ENCODE measurements around the gene KANSL3. TPM values are rescaled to one million over a fixed set of nuclear protein-coding genes. Genes with fewer than 3 reads are reported as not detected.

The KANSL3 gene
- total RNA-seq, 2 experiments from 2014 or later = 47.2 to 52.4 TPM

DNA sequence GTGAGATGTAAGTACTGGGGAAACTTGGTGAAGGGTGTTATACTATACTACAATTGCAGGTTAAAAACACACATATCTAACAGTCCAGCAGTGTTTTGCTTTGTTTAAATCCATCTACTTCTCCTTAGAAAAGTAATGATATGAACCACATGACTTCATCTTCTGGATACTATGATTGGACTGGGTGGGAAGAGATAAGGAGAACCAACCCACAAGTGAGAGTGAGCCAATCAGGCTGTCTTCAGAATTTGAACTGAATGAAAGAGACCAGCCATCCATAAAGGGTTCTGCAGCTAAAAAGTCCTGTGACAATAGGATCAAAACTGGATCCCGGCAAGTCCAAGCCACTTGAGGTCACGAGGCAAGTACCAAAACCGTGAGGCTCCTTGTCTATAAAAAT, 46.6 kb downstream of the KANSL3 start:
- Mint-ChIP-seq H3K27ac (no peak overlapping the region), H3K9me3 (no peaks in the 10 kb centered on the region), H3K27me3 (no peaks in the 10 kb centered on the region), H3K36me3 (ENCODE audit: low read depth) (peaks cover 69% of the 10 kb centered on the region), H3K4me3 (no peak overlapping the region), H3K4me1 (peaks cover 45% of the 10 kb centered on the region)
- POLR2A ChIA-PET = no interaction called here
- DNase-seq = no peak
- CTCF ChIA-PET = interaction anchor here (1.0 kb wide), 1 partner anchor 10 kb away, joined by 3 read pairs; no protein-coding TSS in a partner anchor

DNA sequence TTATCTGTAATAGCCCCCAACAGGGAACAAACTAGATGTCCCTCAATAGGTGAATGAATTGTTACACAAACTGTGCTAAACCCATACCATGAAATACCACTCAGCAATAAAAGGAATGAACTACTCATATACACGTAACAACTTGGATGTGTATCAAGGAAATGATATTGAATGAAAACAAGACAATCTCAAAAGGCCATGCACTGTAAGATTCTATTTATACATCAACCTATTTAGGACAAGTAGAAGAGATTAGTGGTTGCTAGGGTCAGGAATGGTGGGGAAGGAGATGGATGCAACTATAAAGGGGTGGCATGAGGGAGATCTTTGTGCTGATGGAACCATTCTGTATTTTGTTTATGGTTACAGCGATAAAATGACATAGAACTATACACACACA, 47.1 kb downstream of the KANSL3 start:
- H3K4me3 Mint-ChIP-seq = no peak overlapping the region
- DNase-seq = no peak
- H3K4me1 Mint-ChIP-seq = peaks cover 45% of the 10 kb centered on the region
- no peaks in the 10 kb centered on the region for H3K27me3 Mint-ChIP-seq
- H3K9me3 Mint-ChIP-seq = no peaks in the 10 kb centered on the region
- no peak overlapping the region for H3K27ac Mint-ChIP-seq
- ChIA-PET POLR2A (no interaction called here), CTCF (interaction anchor here (1.0 kb wide), 1 partner anchor 11 kb away, joined by 3 read pairs; no protein-coding TSS in a partner anchor)
- H3K36me3 Mint-ChIP-seq (ENCODE audit: low read depth) = peaks cover 69% of the 10 kb centered on the region

DNA sequence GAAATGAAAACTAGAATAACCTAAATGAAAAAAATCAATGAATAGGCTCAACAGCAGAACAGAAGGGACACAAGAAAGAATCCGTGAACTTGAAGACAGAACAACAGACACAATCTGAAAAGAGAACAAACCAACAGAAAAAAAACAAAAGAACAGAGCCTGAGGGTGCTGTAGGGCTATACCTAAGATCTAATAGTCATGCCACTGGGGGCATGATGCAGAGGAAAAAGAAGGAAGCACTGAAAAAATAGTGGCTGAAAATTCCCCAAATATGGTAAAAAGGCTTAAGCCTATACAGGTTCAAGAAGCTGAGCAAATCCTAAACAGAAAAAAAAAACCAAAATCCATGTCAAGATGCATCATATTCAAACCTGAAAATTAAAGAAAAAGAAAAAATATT, 50.3 kb downstream of the KANSL3 start:
- no peak overlapping the region for H3K4me3 Mint-ChIP-seq
- POLR2A ChIA-PET = no interaction called here

DNA sequence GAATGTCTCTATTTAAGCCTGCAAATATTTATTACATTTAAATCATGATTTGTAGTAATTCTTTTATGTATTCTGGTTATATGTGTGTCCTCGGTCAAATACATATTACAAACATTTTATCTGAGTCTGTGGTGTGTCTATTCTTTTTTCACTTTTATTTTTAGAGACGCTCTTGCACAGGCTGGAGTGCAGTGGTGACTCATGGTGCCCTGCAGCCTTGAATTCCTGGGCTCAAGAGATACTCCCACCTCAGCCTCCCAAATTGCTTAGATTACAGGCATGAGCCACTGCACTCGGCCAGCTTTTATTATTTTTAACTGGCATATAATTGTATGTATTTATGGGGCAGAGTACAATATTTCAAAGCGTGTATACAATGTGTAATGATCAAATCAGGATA, 54.1 kb downstream of the KANSL3 start:
- ChIA-PET CTCF (no interaction called here), POLR2A (no interaction called here)
- no peaks in the 10 kb centered on the region for H3K27me3 Mint-ChIP-seq
- H3K9me3 Mint-ChIP-seq = no peaks in the 10 kb centered on the region
- no peak overlapping the region for H3K27ac Mint-ChIP-seq
- DNase-seq = no peak
- no peak overlapping the region for H3K4me3 Mint-ChIP-seq
- H3K4me1 Mint-ChIP-seq = peaks cover 6% of the 10 kb centered on the region
- peaks cover 23% of the 10 kb centered on the region for H3K36me3 Mint-ChIP-seq (ENCODE audit: low read depth)

More for the DNA sequence above, 50.3 kb downstream of the KANSL3 start:
- Mint-ChIP-seq H3K27me3 (no peaks in the 10 kb centered on the region), H3K27ac (peak overlapping the region; percentile 57), H3K36me3 (ENCODE audit: low read depth) (peaks cover 48% of the 10 kb centered on the region), H3K4me1 (peaks cover 14% of the 10 kb centered on the region), H3K9me3 (no peaks in the 10 kb centered on the region)
- no peak for DNase-seq
- CTCF ChIA-PET = no interaction called here

DNA sequence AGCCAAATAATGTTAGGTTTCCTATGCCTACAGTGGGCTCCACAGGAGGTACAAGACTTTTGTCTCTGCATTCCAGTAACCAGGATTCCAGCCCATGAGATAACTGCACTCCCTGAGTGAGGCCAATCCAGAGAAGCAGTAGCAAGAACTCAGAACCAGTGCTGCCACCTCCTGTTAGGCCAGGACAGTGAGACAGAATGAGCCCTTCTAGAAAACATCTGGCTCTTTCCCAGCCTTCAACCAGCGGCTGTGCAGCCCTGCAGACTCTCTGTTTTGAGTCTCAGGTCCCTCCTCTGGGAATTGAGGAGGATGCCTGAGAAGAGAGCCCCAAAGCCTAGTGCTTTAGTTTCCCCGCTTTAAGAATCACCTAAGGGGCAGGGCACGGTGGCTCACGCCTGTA, 57.3 kb downstream of the KANSL3 start:
- Mint-ChIP-seq H3K36me3 (ENCODE audit: low read depth) (peaks cover 7% of the 10 kb centered on the region), H3K4me3 (no peak overlapping the region), H3K27ac (no peak overlapping the region), H3K9me3 (no peaks in the 10 kb centered on the region), H3K27me3 (no peaks in the 10 kb centered on the region), H3K4me1 (no peaks in the 10 kb centered on the region)
- DNase-seq = no peak
- POLR2A ChIA-PET = no interaction called here
- CTCF ChIA-PET = interaction anchor here (0.6 to 1.2 kb wide), 2 partner anchors 57 to 173 kb away, joined by 3 read pairs; no protein-coding TSS in a partner anchor

DNA sequence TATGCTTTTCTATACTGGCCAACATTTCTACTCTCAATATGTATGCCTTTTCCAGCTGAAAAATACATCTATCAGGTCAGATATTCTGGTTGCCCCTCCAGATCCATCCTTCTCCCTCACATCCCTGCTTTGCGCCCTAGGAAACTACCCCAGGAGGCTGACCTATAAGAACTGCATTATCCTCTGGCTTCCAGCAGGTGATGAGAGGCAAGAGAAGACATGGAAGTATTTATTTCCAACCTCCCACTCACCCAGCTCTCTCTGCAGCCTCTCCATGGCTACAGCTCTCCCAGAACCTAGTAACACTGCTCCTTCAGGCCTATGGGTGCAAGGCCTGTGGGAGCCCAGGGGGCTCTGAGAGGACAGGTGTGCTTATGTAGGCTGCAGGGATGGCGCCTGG, 58.7 kb downstream of the KANSL3 start:
- no peaks in the 10 kb centered on the region for H3K27me3 Mint-ChIP-seq
- H3K4me1 Mint-ChIP-seq = no peaks in the 10 kb centered on the region
- ChIA-PET POLR2A (no interaction called here), CTCF (interaction anchor here (1.1 kb wide), 1 partner anchor 172 kb away, joined by 3 read pairs; no protein-coding TSS in a partner anchor)
- no peak for DNase-seq
- no peak overlapping the region for H3K4me3 Mint-ChIP-seq
- H3K27ac Mint-ChIP-seq = no peak overlapping the region
- no peaks in the 10 kb centered on the region for H3K36me3 Mint-ChIP-seq (ENCODE audit: low read depth)
- H3K9me3 Mint-ChIP-seq = no peaks in the 10 kb centered on the region

DNA sequence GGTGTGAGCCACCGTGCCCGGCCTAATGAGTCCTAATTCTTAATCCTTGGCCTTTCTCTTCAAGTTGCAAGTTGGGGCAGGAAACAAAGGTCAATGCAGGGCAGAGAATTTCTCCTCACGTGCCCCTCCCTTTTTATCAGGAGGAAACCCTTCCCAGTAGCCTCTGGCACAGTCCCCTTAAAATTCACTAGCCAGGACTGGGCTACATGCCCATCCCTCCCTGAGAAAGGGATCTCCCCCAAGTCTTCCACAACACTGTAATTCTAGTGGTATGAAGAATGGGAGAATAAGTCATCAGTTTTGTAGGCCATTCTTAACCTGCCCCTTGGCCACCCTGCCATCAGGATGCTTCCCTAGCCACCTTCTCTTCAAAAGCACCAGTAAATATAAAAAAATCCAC, 59.4 kb downstream of the KANSL3 start:
- POLR2A ChIA-PET = no interaction called here
- H3K9me3 Mint-ChIP-seq = no peaks in the 10 kb centered on the region

DNA sequence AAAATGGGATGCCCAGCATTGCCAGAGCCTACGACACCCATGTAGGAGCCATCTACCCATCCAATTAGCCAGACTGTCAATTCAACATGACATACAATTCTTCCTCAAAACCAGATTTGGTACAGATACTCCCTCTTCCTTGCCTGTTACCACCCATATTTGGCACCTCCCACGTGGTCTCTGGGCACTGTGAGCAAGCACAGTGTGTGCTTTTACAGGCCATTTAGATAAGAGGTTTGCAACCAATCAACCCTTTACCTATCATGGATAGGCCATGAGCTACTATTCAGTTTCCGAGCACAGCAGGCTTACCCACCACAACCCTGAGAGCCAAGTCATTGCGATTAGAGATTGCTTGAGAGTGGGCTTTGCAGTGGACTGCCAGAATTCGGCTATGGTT, 60.6 kb downstream of the KANSL3 start:
- CTCF ChIA-PET = interaction anchor here (0.9 to 1.1 kb wide), 2 partner anchors 9 to 32 kb away, joined by 3 read pairs; no protein-coding TSS in a partner anchor
- Mint-ChIP-seq H3K36me3 (ENCODE audit: low read depth) (no peaks in the 10 kb centered on the region), H3K9me3 (no peaks in the 10 kb centered on the region), H3K4me3 (no peak overlapping the region), H3K27ac (no peak overlapping the region), H3K4me1 (no peaks in the 10 kb centered on the region), H3K27me3 (no peaks in the 10 kb centered on the region)
- POLR2A ChIA-PET = no interaction called here
- DNase-seq = no peak

More for the DNA sequence above, 59.4 kb downstream of the KANSL3 start:
- no peak for DNase-seq
- H3K36me3 Mint-ChIP-seq (ENCODE audit: low read depth) = no peaks in the 10 kb centered on the region
- H3K27ac Mint-ChIP-seq = no peak overlapping the region
- no peaks in the 10 kb centered on the region for H3K27me3 Mint-ChIP-seq
- CTCF ChIA-PET = interaction anchor here (1.1 kb wide), 1 partner anchor 171 kb away, joined by 3 read pairs; no protein-coding TSS in a partner anchor
- H3K4me1 Mint-ChIP-seq = no peaks in the 10 kb centered on the region
- H3K4me3 Mint-ChIP-seq = no peak overlapping the region

DNA sequence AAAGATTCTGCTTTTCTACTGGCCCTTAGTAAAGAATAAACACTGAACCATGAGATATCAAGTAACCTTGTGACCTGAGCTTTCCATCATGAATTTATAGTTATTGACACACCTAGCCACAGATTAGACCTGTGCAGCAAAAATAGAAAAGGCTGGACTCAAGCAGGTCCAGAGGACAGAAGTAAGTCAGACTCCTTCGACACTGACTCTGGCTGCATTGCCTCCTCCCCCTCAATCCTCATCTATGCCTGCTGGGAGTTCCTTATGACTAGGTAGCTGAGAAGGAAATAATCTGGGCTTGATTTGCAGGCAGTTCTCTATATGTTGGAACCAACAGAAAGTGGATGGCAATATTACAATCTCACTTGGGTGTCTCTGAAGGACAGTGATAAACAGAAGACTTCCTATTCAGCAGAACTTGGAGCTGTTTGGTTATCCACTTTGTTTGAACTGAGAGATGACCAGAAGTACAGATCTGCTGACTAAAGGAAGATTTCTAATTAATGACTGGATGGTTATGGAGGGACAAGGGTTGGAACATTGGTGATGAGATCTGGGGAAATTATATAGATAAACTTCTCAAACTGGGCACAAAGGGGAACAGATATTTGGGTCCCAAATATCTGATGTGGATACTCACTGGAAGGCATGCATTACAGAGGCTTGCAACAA, 62.2 kb downstream of the KANSL3 start:
- Mint-ChIP-seq H3K4me3 (no peak overlapping the region), H3K4me1 (no peaks in the 10 kb centered on the region), H3K27me3 (no peaks in the 10 kb centered on the region), H3K27ac (no peak overlapping the region), H3K9me3 (no peaks in the 10 kb centered on the region), H3K36me3 (ENCODE audit: low read depth) (no peaks in the 10 kb centered on the region)
- CTCF ChIA-PET = no interaction called here
- DNase-seq = no peak
- POLR2A ChIA-PET = no interaction called here

DNA sequence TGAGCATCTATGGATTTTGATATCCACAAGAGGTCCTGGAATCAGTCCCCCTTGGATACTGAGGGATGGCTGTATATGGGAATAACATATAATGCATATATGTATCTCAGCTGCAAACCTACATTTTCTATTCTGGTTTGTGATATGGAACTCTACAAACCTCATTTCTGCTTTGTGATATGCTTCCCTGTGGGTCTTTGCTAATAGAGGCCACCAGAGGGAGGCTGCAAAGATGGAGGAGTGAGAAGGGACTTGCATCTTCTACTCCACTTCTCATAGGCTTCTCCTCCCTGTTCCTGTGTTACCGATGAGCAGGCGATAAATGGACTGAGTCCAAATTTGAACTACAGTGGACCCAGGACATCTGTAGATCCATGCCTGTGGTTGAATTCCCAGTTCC, 63.7 kb downstream of the KANSL3 start:
- Mint-ChIP-seq H3K9me3 (no peaks in the 10 kb centered on the region), H3K27me3 (no peaks in the 10 kb centered on the region), H3K4me1 (no peaks in the 10 kb centered on the region), H3K27ac (no peak overlapping the region), H3K36me3 (ENCODE audit: low read depth) (no peaks in the 10 kb centered on the region), H3K4me3 (no peak overlapping the region)
- CTCF ChIA-PET = interaction anchor here (0.7 kb wide), 1 partner anchor 12 kb away, joined by 4 read pairs; no protein-coding TSS in a partner anchor
- no peak for DNase-seq
- POLR2A ChIA-PET = no interaction called here

DNA sequence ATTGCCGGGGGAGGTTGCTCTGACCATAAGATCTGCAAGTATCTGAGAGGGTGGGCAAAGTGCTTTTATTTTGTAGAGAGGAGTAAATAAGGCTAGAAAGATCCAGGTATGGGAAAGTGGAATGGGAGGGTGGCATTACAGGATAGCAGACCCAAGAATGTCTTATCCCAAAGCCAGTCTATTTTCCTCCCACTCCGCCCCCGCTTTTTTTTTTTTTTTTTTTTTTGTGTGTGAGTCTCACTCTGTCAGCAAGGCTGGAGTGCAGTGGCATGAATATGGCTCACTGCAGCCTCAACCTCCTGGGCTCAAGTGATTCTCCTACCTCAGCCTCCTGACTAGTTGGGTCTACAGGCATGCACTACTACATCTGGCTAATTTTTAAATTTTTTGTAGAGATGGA, 70.0 kb downstream of the KANSL3 start:
- no peak for DNase-seq
- POLR2A ChIA-PET = no interaction called here
- no peaks in the 10 kb centered on the region for H3K27me3 Mint-ChIP-seq
- no peaks in the 10 kb centered on the region for H3K9me3 Mint-ChIP-seq
- CTCF ChIA-PET = no interaction called here
- no peak overlapping the region for H3K27ac Mint-ChIP-seq
- H3K36me3 Mint-ChIP-seq (ENCODE audit: low read depth) = no peaks in the 10 kb centered on the region
- no peak overlapping the region for H3K4me3 Mint-ChIP-seq
- H3K4me1 Mint-ChIP-seq = no peaks in the 10 kb centered on the region

DNA sequence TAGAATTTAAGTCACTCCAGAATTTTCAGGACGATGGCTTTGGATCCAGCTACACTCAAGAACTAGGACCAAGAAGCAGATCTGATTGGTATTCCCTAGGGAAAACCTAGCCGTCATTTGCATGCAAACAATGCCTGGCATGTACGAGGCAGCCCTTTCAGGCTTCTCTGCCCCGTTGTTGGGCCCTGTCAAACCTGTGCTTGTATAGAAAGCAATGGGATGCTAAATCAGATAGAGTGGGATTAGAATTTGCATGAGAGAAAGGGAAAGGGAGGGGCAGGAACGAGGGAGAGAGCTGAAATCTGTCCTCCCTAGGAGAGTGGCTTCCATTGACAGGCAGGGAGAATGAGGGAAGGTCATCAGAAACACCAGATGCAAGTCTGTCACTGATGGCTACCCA, 73.0 kb downstream of the KANSL3 start:
- H3K27me3 Mint-ChIP-seq = no peaks in the 10 kb centered on the region
- no peak for DNase-seq
- no peaks in the 10 kb centered on the region for H3K4me1 Mint-ChIP-seq
- POLR2A ChIA-PET = no interaction called here
- no peaks in the 10 kb centered on the region for H3K9me3 Mint-ChIP-seq
- H3K36me3 Mint-ChIP-seq (ENCODE audit: low read depth) = no peaks in the 10 kb centered on the region
- no peak overlapping the region for H3K4me3 Mint-ChIP-seq
- CTCF ChIA-PET = interaction anchor here (1.3 kb wide), 1 partner anchor 11 kb away, joined by 3 read pairs; no protein-coding TSS in a partner anchor
- H3K27ac Mint-ChIP-seq = no peak overlapping the region

DNA sequence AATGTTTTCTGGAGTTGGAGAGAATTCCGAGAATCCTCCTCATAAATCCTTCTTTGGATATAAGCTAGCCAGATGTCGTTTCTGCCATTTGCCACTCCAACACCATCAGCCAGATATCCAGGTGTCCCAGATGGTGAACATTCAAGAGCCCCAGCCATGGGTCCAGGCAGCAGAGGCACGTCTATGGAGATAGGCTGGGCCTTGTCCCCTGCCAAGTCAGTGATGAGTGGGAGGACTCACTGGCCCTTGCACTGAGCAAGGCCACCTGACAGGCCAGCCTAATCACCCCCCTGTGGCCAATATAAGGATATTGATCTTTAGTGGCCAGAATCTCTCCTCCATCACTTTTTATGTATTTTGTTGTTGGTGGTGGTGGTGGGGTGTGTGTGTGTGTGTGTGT, 73.5 kb downstream of the KANSL3 start:
- no peaks in the 10 kb centered on the region for H3K27me3 Mint-ChIP-seq
- H3K27ac Mint-ChIP-seq = no peak overlapping the region
- H3K4me3 Mint-ChIP-seq = no peak overlapping the region
- DNase-seq = no peak
- CTCF ChIA-PET = interaction anchor here (1.3 kb wide), 1 partner anchor 10 kb away, joined by 3 read pairs; no protein-coding TSS in a partner anchor
- no peaks in the 10 kb centered on the region for H3K9me3 Mint-ChIP-seq
- POLR2A ChIA-PET = no interaction called here
- H3K36me3 Mint-ChIP-seq (ENCODE audit: low read depth) = no peaks in the 10 kb centered on the region
- H3K4me1 Mint-ChIP-seq = no peaks in the 10 kb centered on the region

DNA sequence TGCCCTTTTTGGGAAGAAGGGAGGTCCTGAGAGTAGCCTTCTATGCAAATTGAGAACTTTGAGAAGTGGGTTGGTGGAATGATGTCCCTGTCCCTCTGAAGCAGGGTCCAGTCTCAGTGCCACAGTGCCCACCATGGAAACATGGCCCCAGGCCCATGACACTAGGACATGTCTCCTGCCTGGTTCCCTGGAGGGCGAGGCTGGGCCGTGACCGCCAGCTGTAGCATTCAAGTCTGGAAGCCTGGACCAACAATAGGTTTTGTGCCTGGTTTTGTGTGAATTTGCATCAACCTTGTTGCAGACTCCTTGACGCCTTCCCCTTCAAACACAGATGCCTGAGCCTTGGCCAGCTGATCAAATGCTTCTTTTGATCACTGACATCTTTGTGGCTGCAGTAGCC, 74.1 kb downstream of the KANSL3 start:
- Mint-ChIP-seq H3K27ac (no peak overlapping the region), H3K4me1 (no peaks in the 10 kb centered on the region), H3K36me3 (ENCODE audit: low read depth) (no peaks in the 10 kb centered on the region), H3K27me3 (no peaks in the 10 kb centered on the region), H3K4me3 (no peak overlapping the region), H3K9me3 (no peaks in the 10 kb centered on the region)
- DNase-seq = no peak
- CTCF ChIA-PET = interaction anchor here (1.3 kb wide), 1 partner anchor 10 kb away, joined by 3 read pairs; no protein-coding TSS in a partner anchor
- POLR2A ChIA-PET = no interaction called here

Measured in activated CD4-positive, alpha-beta T cell treated with anti-CD3 and anti-CD28 coated beads, Interleukin-2, amount 10 ng/mL, durations not matched to agents 7 days and 5 days (primary cell).